BJ (cell line): ENCODE data around the gene SAFB. TPM values are rescaled to one million over a fixed set of nuclear protein-coding genes. Genes with fewer than 3 reads are reported as not detected.
A peak's percentile ranks its signal among the peaks of the same experiment; 100 is the strongest.

Experiments
- CTCF ChIA-PET: fragments of 350-600 bp; formaldehyde crosslinking; extraction: SDS; loops from one replicate; lab custom pipeline; 2021; ENCODE audit warnings: antibody characterized with exemption, inconsistent platforms; lab: Yijun Ruan, JAX
- POLR2A ChIA-PET: fragments of 300-600 bp; sonication (Branson Sonifier 250); formaldehyde crosslinking; extraction: SDS; loops from one replicate; lab custom pipeline; 2021; ENCODE audit warnings: antibody characterized with exemption; lab: Charles Lee
- DNase-seq: peaks from one replicate; pipeline ENCODE4 v3.0.0-alpha.2; 2011; ENCODE audit warnings: low read depth
- H3K27me3 ChIP-seq: 2 replicates; pipeline ENCODE4 v1.6.0; 2011; ENCODE audit warnings: low read length; ENCODE audit not compliant: control insufficient read depth, insufficient read depth
- H3K36me3 ChIP-seq: 2 replicates; pipeline ENCODE4 v1.5.1; 2011; ENCODE audit warnings: low read length; ENCODE audit not compliant: control insufficient read depth, insufficient read depth
- H3K4me3 ChIP-seq: 2 replicates; pipeline ENCODE4 v1.5.1; 2011; ENCODE audit warnings: low read depth, mild to moderate bottlenecking, control low read depth, low read length
- polyA plus RNA-seq: library from polyadenylated mRNA; depleted of rRNA; stranded (reverse); fragments of >200 nt; gene quantifications from 2 replicates; pipeline ENCODE4 v1.2.3, GENCODE V29; 2011
- TF ChIP-seq, protein P1 (sequence below): IDR thresholded peaks from 2 replicates; pipeline ENCODE4 v1.5.1; 2011; ENCODE audit warnings: low read depth, mild to moderate bottlenecking, control low read depth, inconsistent platforms, low read length, moderate library complexity; ENCODE audit not compliant: insufficient read depth

The SAFB gene
- polyA plus RNA-seq, 1 experiment = 20.8 TPM

DNA sequence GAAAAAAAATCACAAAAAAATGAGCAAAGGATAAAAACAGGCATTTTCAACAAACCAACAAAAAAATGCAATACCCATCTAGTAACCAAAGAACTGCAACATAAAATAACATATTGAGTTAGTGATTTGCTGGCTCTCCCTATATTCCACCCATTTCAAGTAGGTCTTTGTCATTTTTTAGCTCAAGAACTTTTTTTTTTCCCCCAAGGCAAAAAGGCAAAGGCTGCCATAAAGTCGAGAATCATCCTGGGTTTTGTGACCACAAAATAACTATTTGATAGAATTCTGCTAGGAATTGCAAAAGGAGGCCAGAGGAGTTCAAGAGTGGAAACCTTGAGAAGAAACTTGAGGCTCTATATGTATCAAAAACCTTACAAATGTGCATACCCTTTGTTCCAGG lies 5.8 kb upstream of the SAFB start:
- Histone ChIP-seq H3K36me3 (peaks cover 25% of the 10 kb centered on the region), H3K27me3 (no peaks in the 10 kb centered on the region), H3K4me3 (no peak overlapping the region)
- TF ChIP-seq, protein P1, sequence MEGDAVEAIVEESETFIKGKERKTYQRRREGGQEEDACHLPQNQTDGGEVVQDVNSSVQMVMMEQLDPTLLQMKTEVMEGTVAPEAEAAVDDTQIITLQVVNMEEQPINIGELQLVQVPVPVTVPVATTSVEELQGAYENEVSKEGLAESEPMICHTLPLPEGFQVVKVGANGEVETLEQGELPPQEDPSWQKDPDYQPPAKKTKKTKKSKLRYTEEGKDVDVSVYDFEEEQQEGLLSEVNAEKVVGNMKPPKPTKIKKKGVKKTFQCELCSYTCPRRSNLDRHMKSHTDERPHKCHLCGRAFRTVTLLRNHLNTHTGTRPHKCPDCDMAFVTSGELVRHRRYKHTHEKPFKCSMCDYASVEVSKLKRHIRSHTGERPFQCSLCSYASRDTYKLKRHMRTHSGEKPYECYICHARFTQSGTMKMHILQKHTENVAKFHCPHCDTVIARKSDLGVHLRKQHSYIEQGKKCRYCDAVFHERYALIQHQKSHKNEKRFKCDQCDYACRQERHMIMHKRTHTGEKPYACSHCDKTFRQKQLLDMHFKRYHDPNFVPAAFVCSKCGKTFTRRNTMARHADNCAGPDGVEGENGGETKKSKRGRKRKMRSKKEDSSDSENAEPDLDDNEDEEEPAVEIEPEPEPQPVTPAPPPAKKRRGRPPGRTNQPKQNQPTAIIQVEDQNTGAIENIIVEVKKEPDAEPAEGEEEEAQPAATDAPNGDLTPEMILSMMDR = no peak
- no peak for DNase-seq
- POLR2A ChIA-PET = no interaction called here
- CTCF ChIA-PET = no interaction called here

- Histone ChIP-seq H3K27me3 (no peaks in the 10 kb centered on the region), H3K36me3 (peaks cover 17% of the 10 kb centered on the region), H3K4me3 (no peak overlapping the region)
- ChIA-PET POLR2A (no interaction called here), CTCF (interaction anchor here (1.2 kb wide), 1 partner anchor 570 kb away, joined by 6 read pairs; no protein-coding TSS in a partner anchor)
- no peak for DNase-seq
- TF ChIP-seq, protein P1 = no peak
These were observed 4.3 kb upstream of the SAFB start for GRCh38 chr19:5618591-5618990.

DNA sequence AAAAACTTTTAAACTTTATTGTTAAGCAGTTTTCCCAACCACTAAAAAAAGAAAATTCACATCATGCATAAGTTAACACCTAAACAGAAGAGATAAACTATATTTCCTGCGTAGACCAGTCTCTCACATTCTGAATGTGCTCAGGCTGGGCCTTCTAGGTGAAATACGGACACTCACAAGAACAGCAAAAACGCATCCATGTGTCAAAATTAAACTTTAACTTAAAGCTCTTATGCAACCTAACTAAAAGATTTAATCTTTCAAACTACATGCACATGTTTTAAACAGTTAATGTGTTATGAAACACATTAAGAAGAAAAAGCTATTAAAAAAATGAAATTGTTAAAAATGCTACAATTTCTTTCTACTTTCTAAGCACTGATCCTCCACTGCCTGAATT lies 2.9 kb upstream of the SAFB start:
- H3K36me3 ChIP-seq = peaks cover 11% of the 10 kb centered on the region
- no peaks in the 10 kb centered on the region for H3K27me3 ChIP-seq
- H3K4me3 ChIP-seq = no peak overlapping the region
- ChIA-PET POLR2A (no interaction called here), CTCF (interaction anchor here (0.6 to 1.9 kb wide), 3 partner anchors 67 to 436 kb away, joined by 3 to 5 read pairs (median 4); partner anchors contain the start of gene RPL36)
- TF ChIP-seq, protein P1 = no peak
- DNase-seq = no peak

DNA sequence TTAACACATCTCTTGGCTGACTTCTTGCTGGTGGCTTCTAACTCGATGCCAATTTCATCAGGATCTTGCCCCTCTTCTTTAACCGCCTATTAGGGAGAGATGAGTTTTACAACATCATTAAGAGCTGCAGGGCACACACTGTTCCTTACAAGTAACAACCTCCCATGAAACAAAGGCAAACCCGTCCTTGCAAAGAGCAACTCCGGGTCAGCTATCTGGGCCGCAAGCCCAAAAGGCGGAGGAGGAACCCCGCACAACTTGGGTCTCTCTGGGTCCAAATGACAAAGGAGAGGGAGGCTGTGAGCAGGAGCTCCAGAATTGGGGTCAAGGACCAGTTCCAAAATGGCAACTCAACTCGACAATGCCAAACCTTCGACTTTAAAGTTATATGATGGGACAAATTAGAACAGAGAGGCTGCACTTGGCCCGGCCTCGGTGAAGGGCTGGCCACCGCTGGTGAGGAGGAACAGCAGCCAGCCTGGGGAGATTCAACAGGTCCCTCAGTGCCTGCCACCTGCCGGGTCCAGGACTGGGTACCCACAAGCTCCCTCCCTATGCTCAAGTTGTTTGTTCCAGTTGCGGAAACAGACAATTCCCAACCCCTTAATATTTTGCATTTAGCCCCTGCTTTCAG lies 1.5 kb upstream of the SAFB start:
- TF ChIP-seq, protein P1 = no peak
- DNase-seq = no peak

DNA sequence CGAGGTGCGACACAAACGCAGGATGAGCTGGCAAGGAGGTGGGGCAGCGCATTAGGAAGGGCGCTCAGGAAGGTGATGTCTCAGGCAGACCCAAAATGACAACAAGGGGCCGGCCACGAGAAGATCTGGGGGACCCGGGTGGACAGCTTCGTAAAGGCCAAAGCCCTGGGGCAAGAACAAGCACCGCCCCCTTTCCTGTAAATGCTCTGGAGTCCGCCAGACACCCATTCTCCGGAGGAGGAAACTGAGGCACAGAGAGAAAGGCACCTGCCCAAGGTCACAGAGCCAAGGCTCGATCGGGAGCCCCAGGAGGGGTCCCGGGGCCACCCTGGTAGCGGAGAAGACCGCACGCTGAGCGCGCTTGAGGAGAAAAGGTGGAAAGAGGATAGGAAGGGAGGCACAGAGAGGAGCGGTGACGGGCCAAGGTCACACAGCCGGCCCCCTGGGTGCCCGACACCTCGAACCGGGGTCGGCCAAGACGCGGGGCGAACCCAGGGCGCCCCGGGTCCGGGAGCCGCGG lies 878 bp upstream of the SAFB start:
- peak overlapping the region; percentile 94 for H3K4me3 ChIP-seq
- no peaks in the 10 kb centered on the region for H3K27me3 ChIP-seq
- DNase-seq = no peak
- TF ChIP-seq, protein P1 = no peak
- H3K36me3 ChIP-seq = peaks cover 9% of the 10 kb centered on the region
- ChIA-PET POLR2A (interaction anchor here (0.7 kb wide), 1 partner anchor 436 kb away, joined by 3 read pairs; no protein-coding TSS in a partner anchor), CTCF (interaction anchor here (0.5 to 1.6 kb wide), 3 partner anchors 12 to 661 kb away, joined by 3 to 4 read pairs (median 3); no protein-coding TSS in a partner anchor)

More for the DNA sequence above, 1.5 kb upstream of the SAFB start:
- Histone ChIP-seq H3K4me3 (peak overlapping the region; percentile 94), H3K36me3 (peaks cover 7% of the 10 kb centered on the region), H3K27me3 (no peaks in the 10 kb centered on the region)
- CTCF ChIA-PET = interaction anchor here (0.5 to 1.9 kb wide), 5 partner anchors 12 to 662 kb away, joined by 3 to 5 read pairs (median 4); partner anchors contain the start of gene RPL36
- POLR2A ChIA-PET = no interaction called here
